GM18858 (cell line): Measurements from ENCODE around the gene UFSP2.
"Not testable (repeated sequence)": the region's sequence is repeated elsewhere in the genome, so short reads cannot be mapped to it uniquely, and the experiment has no call there.

Experiments used
- ATAC-seq: cut with Tn5 transposase; IDR thresholded peaks from one replicate; pipeline ENCODE4 v1.9.1; 2021; ENCODE audit not compliant: unreplicated experiment

Gene UFSP2

DNA sequence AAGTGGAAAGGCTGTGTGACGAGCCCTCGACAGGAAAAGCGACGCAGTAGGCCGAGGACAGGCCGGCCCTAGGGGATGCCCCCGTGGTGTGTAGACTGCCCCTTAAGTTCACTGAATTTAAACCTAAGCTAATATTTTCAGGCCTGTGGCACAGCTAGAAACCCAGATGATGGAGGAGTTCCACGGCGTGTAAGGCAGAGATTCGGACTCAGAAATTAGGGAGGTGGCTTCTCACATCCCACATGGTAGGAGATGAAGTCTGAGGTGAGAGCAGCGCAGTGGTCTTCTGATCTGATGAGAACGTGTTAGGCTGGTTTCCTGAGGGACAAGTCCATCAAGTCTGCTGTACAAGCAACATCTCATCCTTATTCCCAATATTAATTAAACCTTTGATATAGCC lies 37.8 kb downstream of the UFSP2 start:
- no peak for ATAC-seq

GRCh38 chr4:185384930-185385331 lies 40.8 kb downstream of the UFSP2 start:
- ATAC-seq = no peak

- ATAC-seq = no peak
These were observed 41.7 kb downstream of the UFSP2 start for GRCh38 chr4:185384061-185384460.

DNA sequence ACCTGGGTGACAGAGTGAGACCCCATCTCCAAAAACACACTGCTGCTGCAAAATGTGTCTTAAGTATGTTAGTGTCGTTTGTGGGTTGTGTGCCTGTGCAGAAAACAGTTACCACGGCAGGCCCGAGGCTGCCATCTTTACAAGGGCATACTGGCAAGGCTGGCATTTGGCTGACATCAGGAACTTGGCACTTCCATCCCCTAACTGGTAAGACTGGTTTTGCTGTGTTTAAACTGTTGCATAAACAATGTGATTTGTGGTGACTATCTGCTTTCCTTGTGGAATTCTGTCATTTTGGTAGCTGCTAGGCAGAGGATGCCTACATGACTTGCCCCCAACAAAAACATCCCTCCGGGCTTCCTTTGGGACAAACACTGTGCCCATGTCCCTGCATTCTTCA lies 42.3 kb downstream of the UFSP2 start:
- ATAC-seq = no peak

GRCh38 chr4:185382754-185383153 lies 43.0 kb downstream of the UFSP2 start:
- ATAC-seq = no peak

DNA sequence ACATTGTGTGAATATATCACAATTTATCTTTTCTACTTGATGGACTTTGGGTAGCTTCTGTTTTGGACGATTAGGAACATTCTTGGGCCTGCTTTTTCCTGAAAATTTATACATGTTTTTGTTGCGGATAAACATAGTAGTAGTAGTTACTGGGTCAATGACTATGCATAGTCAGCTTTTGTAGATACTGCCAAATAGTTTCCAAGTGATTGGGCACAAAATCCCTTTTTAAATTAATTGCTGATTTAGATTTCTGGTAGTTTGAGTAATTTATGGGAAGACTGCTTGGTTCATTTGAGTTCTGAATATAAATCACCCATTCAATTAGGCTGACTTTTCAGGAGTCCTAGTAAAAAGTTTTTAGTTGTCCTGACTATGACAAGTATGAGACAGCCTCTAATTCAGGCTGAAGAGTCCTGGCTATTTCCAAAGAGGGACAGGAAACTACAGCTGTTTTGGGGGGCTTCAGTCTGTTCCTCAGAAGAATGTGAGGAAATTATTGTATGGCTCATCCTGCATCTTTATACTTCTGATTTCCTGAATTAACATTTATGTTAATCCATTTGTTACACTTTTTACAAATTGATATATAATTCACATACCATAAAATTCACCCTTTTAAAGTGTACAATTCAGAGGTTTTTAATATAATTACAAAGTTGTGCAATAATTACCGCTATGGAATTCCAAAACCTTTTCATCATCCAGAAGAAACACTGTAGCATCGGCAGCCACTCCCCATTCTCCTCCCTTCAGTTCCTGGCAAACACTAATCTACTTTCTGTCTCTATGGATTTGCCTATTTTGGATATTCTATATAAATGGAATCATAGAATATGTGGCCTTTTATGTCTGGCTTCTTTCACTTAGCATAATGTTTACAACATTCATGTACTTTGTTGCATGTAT lies 44.2 kb downstream of the UFSP2 start:
- no peak for ATAC-seq

DNA sequence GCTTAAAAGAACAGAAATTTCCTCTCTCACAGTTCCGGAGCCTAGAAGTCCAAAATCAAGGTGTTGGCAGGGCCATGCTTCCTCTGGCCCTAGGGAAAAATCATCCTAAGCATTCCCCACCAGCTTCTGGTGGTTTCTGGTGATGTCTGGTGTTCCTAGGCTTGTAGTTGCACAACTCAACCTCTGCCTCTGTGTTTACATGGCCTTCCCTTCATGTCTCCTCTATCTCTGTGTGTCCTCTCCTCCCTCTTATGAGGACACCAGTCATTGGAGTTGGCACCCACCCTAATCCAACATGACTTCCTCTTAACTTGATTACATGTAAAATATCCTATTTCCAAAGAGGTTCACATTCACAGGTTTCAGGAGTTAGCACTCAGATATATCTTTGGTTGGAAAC lies 45.4 kb downstream of the UFSP2 start:
- ATAC-seq = no peak

GRCh38 chr4:185379326-185380295 lies 46.2 kb downstream of the UFSP2 start:
- ATAC-seq = no peak

- ATAC-seq = no peak
These were observed 47.5 kb downstream of the UFSP2 start for GRCh38 chr4:185378264-185378663.

DNA sequence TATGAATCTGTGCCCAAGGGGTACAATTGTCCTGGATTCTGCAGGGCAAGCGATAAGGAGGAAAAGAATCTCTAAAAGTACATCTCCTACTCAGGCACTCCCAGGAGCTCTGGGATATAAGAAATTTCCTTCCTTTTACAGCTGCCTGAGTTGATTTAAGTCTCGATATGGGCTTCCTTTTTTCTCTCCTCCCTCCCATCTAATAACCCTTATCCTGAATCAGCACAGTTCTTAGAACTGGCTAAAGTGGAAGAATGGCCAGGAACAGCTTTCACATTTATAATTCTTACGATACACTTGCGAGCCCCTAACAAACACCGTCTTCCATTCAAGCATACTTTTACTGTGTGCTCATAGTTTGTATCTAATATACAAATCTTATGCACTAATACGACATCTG lies 51.2 kb downstream of the UFSP2 start:
- no peak for ATAC-seq

DNA sequence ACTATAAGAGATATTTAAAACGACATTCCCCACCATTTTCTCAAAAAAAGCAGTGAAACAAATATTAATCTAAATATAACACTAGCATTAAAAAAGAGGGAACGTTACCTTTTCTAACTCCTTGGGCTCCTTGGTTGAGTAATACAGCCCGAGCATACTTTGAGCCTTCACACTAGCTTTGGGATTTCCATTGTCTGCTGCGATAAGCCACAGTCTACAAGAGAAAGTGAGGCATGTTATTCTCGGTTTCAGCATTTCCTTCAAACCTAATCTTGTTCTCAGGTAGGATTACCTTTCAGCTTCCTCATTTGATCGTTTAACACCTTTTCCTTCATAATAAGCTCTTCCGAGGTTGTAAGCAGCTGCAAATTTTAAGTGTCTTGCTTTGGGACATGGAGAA lies 51.7 kb downstream of the UFSP2 start:
- ATAC-seq = no peak

- no peak for ATAC-seq
These were observed 54.1 kb downstream of the UFSP2 start for GRCh38 chr4:185371702-185372101.

DNA sequence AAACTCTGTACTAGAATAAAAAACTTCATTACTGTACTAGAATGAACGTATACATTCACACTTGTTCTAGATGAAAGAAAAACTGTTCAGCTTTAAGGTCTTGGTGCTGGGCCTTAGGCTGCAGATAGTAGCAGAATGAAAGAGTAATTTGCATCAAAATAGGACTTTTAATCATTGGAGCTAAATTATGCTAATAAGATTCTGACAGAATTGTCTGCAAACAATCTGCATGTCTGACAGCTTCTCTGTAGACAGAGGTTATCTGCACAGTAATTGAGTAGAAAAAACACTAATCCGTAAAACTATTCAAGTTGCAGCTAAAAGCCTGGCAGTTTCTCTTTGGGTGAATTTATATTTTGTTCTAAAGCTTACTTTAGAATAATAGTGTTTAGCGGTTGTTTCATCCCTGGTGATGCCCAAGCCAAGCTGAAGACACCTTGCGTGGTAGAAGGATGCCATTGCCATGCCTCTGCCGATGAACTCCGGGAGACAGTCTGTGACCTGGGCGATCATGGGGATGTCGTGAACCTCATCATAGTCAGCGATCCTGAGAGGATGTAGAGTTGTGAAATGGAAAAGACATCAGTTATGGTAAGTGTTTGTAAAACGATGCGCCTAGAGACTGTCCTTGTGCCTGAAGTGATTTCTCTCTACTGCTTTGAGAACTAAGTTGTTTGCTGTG lies 55.4 kb downstream of the UFSP2 start:
- ATAC-seq = no peak

- no peak for ATAC-seq
These were observed 56.0 kb downstream of the UFSP2 start for GRCh38 chr4:185369731-185370130.

GRCh38 chr4:185364886-185365285 lies 60.9 kb downstream of the UFSP2 start:
- ATAC-seq = no peak

DNA sequence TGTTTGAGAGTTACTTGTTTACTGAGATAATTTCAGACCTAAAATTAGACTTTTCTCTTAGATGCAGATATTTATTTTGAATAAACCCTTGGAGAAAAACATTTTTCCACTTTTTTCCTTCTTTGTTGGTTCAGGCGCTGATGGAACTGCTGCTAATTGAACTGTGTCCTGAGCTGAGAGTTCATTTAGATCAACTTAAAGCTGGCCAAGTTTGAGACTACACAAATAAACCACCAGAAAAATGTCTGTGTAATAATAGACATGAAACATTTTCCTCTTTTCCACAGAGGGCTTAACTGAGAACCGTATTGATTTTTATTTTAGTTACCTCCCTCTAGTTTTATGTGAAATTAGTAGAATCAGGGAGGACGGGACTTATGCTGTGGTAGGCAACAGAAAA lies 62.5 kb downstream of the UFSP2 start:
- no peak for ATAC-seq

DNA sequence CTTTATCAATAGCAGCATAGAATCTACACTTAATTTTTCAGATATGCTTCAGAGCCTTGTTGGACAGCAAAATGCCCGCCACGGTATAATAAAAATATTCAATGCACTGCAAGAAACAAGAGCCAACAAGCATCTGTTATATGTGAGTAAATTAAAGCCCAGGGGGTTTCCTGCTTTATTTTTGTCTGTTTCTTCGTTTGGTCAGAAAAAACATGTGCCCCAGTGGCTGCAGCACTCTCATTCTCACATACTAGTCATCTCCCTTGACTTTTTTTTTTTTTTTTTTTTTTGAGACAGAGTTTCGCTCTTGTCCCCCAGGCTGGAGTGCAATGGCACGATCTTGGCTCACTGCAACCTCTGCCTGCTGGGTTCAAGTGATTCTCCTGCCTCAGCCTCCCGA lies 63.2 kb downstream of the UFSP2 start:
- not testable (repeated sequence) for ATAC-seq

- no peak for ATAC-seq
These were observed 63.9 kb downstream of the UFSP2 start for GRCh38 chr4:185361872-185362271.

- no peak for ATAC-seq
These were observed 65.9 kb downstream of the UFSP2 start for GRCh38 chr4:185359767-185360446.

DNA sequence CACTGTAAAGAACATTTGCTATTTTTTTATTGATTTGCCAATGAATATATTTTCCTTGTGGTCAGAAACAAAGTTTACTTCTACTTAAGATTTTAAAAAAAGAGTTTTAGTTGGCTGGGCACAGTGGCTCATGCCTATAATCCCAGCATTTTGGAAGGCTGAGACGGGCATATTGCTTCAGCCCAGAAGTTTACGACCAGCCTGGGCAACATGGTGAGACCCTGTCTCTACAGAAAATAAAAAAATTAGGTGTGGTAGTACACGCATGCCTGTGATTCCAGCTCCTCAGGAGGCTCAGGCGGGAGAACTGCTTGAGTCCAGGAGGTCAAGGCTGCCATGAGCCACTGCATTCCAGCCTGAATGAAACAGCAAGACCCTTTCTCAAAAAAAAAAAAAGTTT lies 66.8 kb downstream of the UFSP2 start:
- ATAC-seq = no peak

DNA sequence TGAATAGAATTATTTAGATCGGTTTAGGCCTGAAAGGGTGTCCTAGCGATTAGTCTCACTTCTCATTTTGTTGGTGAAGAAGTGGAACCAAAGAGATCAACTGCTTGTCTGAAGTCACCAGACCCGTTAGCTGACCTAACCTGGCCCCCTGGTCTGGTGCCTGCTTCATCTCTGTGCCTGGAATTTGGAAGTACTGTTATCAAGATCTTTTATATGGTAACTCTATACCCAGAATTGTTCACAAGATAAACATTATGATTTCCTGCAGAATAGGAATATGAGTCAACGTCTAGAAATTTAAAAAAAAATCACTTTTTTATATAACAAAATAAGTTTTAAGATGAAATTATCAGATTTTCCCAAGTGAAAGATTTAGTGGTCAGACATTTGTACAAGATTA lies 67.2 kb downstream of the UFSP2 start:
- no peak for ATAC-seq
